HL-60/S4 treated with phorbol 12-myristate 13-acetate at 8.2 ng/mL for 4 days and 3 days (cell line): Measurements from ENCODE around the gene CLDN22.
"Not testable (repeated sequence)": the region's sequence is repeated elsewhere in the genome, so short reads cannot be mapped to it uniquely, and the experiment has no call there.

Experiments used
- in situ Hi-C: fragments of 300-500 bp; cut with MboI; formaldehyde crosslinking; loops from 2 replicates; pipeline ENCODE4 v1.15.0; 2022; ENCODE audit warnings: low sequenced_read_pairs

The CLDN22 gene

DNA sequence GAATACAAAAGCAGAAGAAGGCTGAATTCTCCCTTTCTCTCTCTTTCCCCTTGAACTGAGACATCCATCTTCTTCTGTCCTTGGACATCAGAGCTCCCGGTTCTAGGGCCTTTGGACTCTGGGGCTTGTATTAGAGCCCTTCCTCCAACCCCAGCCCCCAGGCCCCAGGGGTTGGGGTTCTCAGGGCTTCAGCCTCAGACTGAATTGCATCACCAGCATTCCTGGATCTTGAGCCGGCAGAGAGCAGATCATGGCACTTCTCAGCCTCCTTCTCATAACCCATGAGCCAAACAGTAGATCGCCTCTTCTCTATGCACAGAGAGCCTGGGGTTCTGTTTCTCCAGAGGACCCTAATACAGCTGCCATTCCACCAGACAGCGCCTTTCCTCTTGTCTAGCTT lies 27.5 kb upstream of the CLDN22 start:
- in situ Hi-C loops = no loop called here

GRCh38 chr4:183347146-183347545 lies 27.1 kb upstream of the CLDN22 start:
- in situ Hi-C loops = no loop called here

DNA sequence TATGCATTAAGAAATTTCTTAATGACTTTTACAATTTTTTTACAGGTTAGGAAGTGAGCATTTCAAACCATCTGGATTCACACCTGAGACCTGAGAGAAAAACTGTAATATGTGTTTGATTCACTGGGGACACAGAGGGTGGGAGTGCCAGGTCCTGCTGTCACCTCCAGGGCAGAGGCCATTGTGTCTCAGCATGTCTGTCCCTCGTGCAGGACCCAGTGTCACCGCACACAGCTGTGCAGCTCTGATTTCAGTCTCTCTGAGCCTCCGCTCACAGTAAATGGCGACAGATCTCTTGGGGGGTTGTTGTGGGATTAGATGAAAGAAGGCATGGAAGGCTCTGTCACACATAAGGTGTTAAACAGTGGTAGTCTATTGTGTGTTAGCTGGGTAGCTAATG lies 25.2 kb upstream of the CLDN22 start:
- in situ Hi-C loops = no loop called here

DNA sequence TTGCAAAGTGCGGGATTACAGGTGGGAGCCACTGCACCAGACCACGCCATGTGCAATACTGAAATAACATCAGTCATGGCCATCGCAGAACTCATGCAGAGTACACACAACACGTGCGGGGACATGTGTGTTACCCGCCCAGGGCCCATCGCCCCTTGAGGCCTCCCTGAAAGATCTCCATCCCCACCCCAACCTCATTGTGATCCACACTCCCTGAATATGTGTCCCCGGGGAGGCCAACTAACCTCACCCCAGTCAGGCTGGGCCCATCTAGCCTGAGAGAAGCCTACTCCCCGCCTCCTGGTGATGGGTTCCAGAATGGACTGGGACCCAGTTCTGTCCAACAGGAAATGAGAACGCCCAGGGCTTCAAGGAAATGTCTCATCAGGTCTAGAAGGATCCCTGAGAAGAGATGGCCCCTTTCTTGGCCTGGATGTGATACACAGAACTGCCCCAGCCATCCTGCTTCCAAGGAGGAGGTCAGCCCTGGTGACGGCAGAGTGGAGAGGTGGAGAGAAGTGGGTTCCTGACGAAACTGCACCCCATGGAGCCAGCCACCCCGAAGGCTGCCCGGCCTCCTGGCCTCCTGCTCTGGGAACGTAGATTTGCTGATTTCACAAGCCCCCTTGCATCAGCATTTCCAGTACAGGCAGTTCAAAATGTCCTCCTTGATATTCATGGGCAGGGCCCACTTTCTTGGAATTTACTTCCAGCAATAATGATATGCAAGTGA lies 24.6 kb upstream of the CLDN22 start:
- in situ Hi-C loops = no loop called here

- in situ Hi-C loops = no loop called here
Observed at GRCh38 chr4:183343730-183344129, 23.7 kb upstream of the CLDN22 start.

DNA sequence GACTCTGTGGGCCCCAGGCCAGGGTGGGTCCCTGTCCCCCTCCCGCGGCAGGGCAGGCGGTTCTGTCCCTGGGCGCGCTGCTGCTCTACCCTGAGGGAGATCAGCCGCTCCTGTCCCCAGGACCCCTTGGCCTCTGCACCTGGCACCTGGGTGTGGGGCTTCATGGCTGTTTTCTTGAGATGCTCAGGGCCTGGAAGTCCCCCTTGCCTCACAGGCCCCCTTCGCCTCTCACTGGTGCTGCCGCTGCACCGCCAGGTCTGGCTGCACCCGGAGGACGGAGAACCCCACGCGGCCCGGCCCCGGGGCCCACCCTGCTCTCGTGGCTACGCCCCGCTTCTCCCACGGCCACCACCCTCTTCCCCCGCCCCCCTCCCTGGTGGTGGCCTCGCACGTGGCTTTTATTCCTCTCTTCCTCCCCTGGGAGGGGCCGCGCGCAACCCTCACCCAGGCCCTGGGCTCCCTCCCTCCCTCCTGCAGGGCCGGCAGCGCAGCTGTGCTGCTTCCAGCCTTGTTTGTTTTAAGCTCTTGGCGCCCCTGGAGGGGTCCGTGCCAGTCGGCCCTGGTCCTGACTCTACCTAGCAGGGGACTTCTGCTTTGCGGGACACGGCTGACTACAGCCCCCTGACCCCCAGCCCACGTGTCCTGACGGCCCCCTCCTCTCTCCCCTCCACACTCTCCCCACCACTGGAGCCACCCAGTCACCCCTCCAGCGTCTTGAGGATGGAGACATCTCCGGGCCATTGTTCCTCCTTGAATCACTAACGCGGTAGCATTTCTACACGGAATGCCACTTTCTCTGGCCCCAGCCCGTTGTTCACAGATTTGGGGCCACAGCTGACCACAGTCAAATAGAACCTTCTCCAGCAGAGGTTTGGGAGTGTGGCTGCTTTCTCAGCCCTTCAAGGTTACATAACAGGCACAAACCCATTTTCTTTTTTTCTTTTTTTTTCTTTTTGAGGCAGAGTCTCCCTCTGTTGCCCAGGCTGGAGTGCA lies 22.8 kb upstream of the CLDN22 start:
- in situ Hi-C loops = no loop called here

DNA sequence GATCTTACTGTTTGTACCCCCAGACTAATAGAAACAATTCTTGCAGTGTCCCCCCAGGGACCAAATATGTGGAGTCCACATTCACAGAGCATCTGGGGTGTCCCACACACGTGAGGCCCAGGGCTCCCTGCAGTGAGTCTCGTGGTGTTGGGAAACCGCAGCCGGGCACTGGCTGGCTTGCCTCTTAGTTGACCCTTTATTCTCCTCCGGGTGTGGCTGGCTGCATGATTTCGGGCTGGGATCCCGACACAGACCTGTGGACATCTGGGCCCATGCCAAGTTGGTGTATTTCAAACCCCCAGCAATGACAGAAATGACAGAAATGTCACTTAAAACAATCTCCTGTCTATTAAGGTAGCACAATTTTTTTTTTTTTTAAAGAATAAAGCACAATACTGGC lies 17.8 kb upstream of the CLDN22 start:
- in situ Hi-C loops = no loop called here

GRCh38 chr4:183337349-183337748 lies 17.3 kb upstream of the CLDN22 start:
- in situ Hi-C loops = no loop called here

DNA sequence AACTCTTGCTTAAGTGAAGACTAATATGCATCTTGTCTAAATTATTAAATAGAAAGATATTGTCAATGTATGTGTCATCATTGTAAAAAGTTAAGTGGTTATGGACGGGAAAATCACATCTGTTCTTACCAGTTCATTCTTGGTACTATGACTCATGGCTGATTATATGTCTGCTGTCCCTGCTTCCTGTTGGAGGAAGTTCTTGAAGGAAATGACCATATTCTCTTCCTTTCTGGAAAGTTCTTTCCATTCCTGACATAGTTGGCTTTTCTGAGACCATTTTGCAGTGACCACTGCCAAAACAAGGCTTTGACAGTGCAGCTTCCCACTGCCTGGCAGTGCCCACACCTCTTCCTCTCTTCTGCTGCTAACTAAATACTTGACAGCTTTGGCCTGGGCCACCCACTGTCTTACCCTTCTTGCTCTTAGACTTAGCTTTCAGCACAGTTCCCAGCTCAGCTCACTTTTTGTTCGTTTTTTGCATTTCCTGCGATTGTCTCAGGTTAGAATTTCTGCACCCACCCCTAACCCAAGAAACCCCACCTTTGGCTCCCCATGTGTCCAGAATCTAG lies 15.4 kb upstream of the CLDN22 start:
- in situ Hi-C loops = no loop called here

GRCh38 chr4:183333983-183334382 lies 13.9 kb upstream of the CLDN22 start:
- in situ Hi-C loops = no loop called here

DNA sequence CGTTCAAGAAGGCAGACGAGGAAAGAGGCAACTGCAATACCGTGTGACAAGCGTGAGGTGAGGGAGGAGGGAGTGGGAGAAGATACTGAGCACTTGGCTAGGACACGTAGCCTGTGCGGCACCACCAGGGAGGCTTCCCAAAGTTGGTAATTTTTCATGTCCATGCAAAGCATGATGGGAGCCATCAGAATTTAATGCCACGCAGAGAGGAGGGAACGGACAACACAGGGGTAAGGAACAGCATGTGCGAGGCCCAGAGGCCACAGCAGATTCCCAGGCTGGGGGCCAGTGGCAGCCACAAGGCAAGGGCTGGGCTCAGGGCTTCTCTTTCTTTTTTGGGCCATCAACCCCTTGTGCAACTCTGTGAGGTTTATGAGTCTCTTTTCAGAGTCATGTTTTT lies 13.1 kb upstream of the CLDN22 start:
- in situ Hi-C loops = no loop called here

GRCh38 chr4:183332447-183332846 lies 12.4 kb upstream of the CLDN22 start:
- in situ Hi-C loops = no loop called here

GRCh38 chr4:183330841-183331240 lies 10.8 kb upstream of the CLDN22 start:
- in situ Hi-C loops = no loop called here

DNA sequence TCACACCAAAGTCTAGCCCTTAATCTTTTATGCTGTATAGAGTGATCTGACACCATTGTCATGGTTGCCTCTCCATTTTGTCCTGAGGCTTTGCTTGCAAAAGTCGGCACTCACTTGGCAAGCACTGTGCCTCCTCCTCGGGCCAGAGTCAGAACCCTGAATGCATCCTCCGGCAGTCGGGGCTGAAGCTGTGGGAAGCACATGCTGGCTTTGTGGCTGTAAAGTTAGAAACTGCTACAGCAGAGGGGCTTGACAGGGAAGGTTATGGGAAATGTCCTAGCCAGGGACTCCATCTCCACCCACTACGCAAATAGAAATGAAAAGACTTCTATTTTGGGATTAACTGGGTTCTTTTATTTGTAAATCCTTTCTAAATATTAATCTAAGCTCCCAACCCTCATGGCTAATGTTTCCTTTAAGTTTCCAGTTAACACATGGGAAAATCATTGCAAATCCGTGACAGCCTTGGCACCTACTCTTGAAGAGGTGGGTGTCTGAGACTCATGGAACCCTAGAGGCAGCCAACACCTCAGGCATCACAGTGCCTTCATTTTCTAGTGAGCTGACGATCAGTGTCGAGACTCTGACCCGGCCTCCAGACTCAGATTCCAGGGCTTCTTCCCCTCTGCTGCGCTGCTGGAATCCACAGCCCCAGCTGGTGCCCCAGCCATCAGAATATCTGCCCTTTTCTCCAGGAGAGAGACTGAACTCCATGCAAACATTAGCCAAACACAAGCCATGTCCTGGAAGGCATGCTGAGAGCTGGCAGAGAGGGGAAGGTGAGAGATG lies 10.1 kb upstream of the CLDN22 start:
- in situ Hi-C loops = no loop called here

GRCh38 chr4:183329244-183329643 lies 9.2 kb upstream of the CLDN22 start:
- in situ Hi-C loops = no loop called here

GRCh38 chr4:183328832-183329231 lies 8.8 kb upstream of the CLDN22 start:
- in situ Hi-C loops = no loop called here

DNA sequence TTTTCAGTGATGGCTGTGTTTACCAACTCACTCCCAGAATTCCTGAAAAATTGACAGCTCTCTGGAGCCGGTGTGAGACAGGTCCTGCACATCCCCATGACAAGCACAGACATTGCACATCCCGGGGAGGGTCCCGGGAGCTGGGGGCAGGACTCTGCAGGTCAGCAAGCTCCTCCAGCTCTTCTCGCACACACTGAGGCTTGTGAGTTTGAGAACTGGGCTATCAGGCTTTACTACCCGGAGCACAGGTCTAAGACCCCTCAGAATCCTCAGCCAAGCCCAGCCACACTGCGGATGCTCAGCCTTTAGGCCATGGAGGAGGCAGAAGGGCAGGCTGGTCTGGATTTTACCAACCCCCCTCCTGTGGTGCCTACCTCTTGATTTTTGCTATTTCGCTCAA lies 7.8 kb upstream of the CLDN22 start:
- in situ Hi-C loops = no loop called here

GRCh38 chr4:183326853-183327252 lies 6.8 kb upstream of the CLDN22 start:
- in situ Hi-C loops = no loop called here

GRCh38 chr4:183326387-183326786 lies 6.3 kb upstream of the CLDN22 start:
- in situ Hi-C loops = not testable (repeated sequence)

- in situ Hi-C loops = no loop called here
Observed at GRCh38 chr4:183324619-183325018, 4.5 kb upstream of the CLDN22 start.

- in situ Hi-C loops = not testable (repeated sequence)
Observed at GRCh38 chr4:183324056-183324455, 4.0 kb upstream of the CLDN22 start.
